Aorta (tissue), 5 donors: Measurements from ENCODE around the gene KCNK17. TPM values are rescaled to one million over a fixed set of nuclear protein-coding genes. Genes with fewer than 3 reads are reported as not detected.

Experiments
- ATAC-seq: fragments of 200-7000 bp; cut with Tn5 transposase; one replicate; pipeline ENCODE4 v1.9.1; 2022; ENCODE audit warnings: moderate library complexity; ENCODE audit not compliant: low FRiP score
- DNase-seq, 2 donors: peaks; one replicate each; pipeline ENCODE4 v3.0.0-alpha.2; 2020
- H3K27ac ChIP-seq, 2 donors: one replicate each; pipeline ENCODE4 v1.5.1; 2013; ENCODE audit warnings: low read length in 2 of 2, mild to moderate bottlenecking in 2 of 2, moderate library complexity in 2 of 2, control low read depth in 1 of 2, inconsistent platforms in 1 of 2, low read depth in 1 of 2
- H3K27me3 ChIP-seq, 2 donors: one replicate each; pipeline ENCODE4 v1.6.1; 2013; ENCODE audit warnings: control low read depth in 1 of 2, low read length in 1 of 2, mild to moderate bottlenecking in 1 of 2, moderate library complexity in 1 of 2; ENCODE audit not compliant: insufficient read depth in 2 of 2, control insufficient read depth in 1 of 2
- H3K36me3 ChIP-seq, 2 donors: one replicate each; pipeline ENCODE4 v1.6.1; 2013; ENCODE audit warnings: control low read depth in 1 of 2, low read length in 1 of 2, mild to moderate bottlenecking in 1 of 2; ENCODE audit not compliant: insufficient read depth in 2 of 2, control insufficient read depth in 1 of 2
- H3K4me1 ChIP-seq, 2 donors: one replicate each; pipeline ENCODE4 v1.6.1; 2013; ENCODE audit warnings: low read length in 2 of 2, control low read depth in 1 of 2, mild to moderate bottlenecking in 1 of 2, moderate library complexity in 1 of 2; ENCODE audit not compliant: insufficient read depth in 2 of 2, control insufficient read depth in 1 of 2
- H3K4me3 ChIP-seq, 2 donors: one replicate each; pipeline ENCODE4 v1.5.1; 2013; ENCODE audit warnings: low read length in 2 of 2, control low read depth in 1 of 2, mild to moderate bottlenecking in 1 of 2
- H3K9me3 ChIP-seq: one replicate; pipeline ENCODE4 v1.6.1; 2013; ENCODE audit warnings: mild to moderate bottlenecking, low read length; ENCODE audit not compliant: control insufficient read depth
- WGBS, 2 donors: extraction: QIAGEN DNeasy Blood & Tissue Kit; methylation state at CpG; one replicate each; pipeline ENCODE4 v1.1.7; 2013; 5-methylcytosine and 5-hydroxymethylcytosine counted together
- intact Hi-C, 2 donors: fragments of 100-400 bp; cut with DNase I; formaldehyde crosslinking; loops; one replicate each; pipeline versions ENCODE4 v1.14.2 to v1.15.0; 2022
- polyA plus RNA-seq, 2 donors: library from polyadenylated mRNA; stranded (reverse); fragments of 200-250 nt; gene quantifications; one replicate each; pipeline ENCODE4 v1.2.3, GENCODE V29; 2013
- total RNA-seq, 2 donors: library from RNA; stranded (reverse); fragmentation: NEBNext Ultra II Directional; extraction: Animal tissue kit (Norgen Biotek cat#: 25700); gene quantifications; one replicate each; pipeline ENCODE4 v1.2.1, GENCODE V29; 2021
- donor health status: healthy with polysubstance abuse.
- donor health status: Bipolar disorder and iron deficiency.
- donor health status: DM: no; HTN: no; CAD: no.
- donor health status: DM: no; HTN: no; CAD: no.
- donor health status: DM: yes; HTN: yes; CAD: no.

KCNK17 gene
- total and polyA plus RNA-seq, 4 donors = 1.6 to 12.8 (median 6.7) TPM

- ATAC-seq (peak; percentile 7), DNase-seq (peak; percentile 74 to 81)
- H3K4me1 ChIP-seq = no peaks in the 10 kb centered on the region
- peak overlapping the region in 1 of 2 donors; percentile 39 for H3K27ac ChIP-seq
- peak overlapping the region; percentile 14 to 15 for H3K4me3 ChIP-seq
- no peaks in the 10 kb centered on the region for H3K36me3 ChIP-seq
- H3K27me3 ChIP-seq = no peaks in the 10 kb centered on the region
- no peaks in the 10 kb centered on the region for H3K9me3 ChIP-seq
- 1 to 3% methylated on average over 45 of the region's 45 CpGs for WGBS, 2 donors
- intact Hi-C loops = no loop called here
Observed at GRCh38 chr6:39312912-39313525, 1.2 kb downstream of the KCNK17 start.

GRCh38 chr6:39310542-39310941 lies 3.7 kb downstream of the KCNK17 start:
- intact Hi-C loops = loop anchor here in 1 of 2 donors (2.0 kb wide), 1 partner anchor 222 kb away; no protein-coding TSS in a partner anchor
- ATAC-seq (no peak), DNase-seq (no peak)
- Histone ChIP-seq H3K36me3 (no peaks in the 10 kb centered on the region), H3K27ac (no peak overlapping the region), H3K27me3 (no peaks in the 10 kb centered on the region), H3K4me1 (no peaks in the 10 kb centered on the region), H3K9me3 (no peaks in the 10 kb centered on the region), H3K4me3 (no peak overlapping the region)
- 27 to 43% methylated on average over 4 of the region's 4 CpGs for WGBS, 2 donors

GRCh38 chr6:39309942-39310531 lies 4.2 kb downstream of the KCNK17 start:
- Histone ChIP-seq H3K27ac (no peak overlapping the region), H3K4me1 (no peaks in the 10 kb centered on the region), H3K4me3 (no peak overlapping the region), H3K27me3 (no peaks in the 10 kb centered on the region), H3K36me3 (no peaks in the 10 kb centered on the region), H3K9me3 (no peaks in the 10 kb centered on the region)
- intact Hi-C loops = loop anchor here (2.0 to 10.0 kb wide), 3 partner anchors 221 to 435 kb away; no protein-coding TSS in a partner anchor
- DNase-seq (peak; percentile 78 to 89), ATAC-seq (peak; percentile 78)
- 52 to 58% methylated on average over 7 of the region's 7 CpGs for WGBS, 2 donors

- H3K9me3 ChIP-seq = no peaks in the 10 kb centered on the region
- WGBS, 2 donors = 84 to 90% methylated on average over 3 of the region's 3 CpGs
- no peaks in the 10 kb centered on the region for H3K27me3 ChIP-seq
- no peak overlapping the region for H3K4me3 ChIP-seq
- intact Hi-C loops = loop anchor here (10.0 kb wide), 2 partner anchors 333 to 433 kb away; no protein-coding TSS in a partner anchor
- no peaks in the 10 kb centered on the region for H3K36me3 ChIP-seq
- H3K27ac ChIP-seq = no peak overlapping the region
- DNase-seq = no peak
- H3K4me1 ChIP-seq = no peaks in the 10 kb centered on the region
- no peak for ATAC-seq
Observed at GRCh38 chr6:39307462-39307861, 6.8 kb downstream of the KCNK17 start.

- Histone ChIP-seq H3K4me1 (no peaks in the 10 kb centered on the region), H3K27ac (no peak overlapping the region), H3K27me3 (no peaks in the 10 kb centered on the region), H3K9me3 (no peaks in the 10 kb centered on the region), H3K4me3 (no peak overlapping the region), H3K36me3 (no peaks in the 10 kb centered on the region)
- DNase-seq (no peak), ATAC-seq (no peak)
- intact Hi-C loops = loop anchor here (10.0 kb wide), 2 partner anchors 330 to 430 kb away; no protein-coding TSS in a partner anchor
Observed at GRCh38 chr6:39304951-39305350, 9.3 kb downstream of the KCNK17 start.

GRCh38 chr6:39303425-39304153 lies 10.6 kb downstream of the KCNK17 start:
- intact Hi-C loops = loop anchor here (1.0 to 10.0 kb wide), 3 partner anchors 137 to 429 kb away; no protein-coding TSS in a partner anchor
- no peak for DNase-seq
- ATAC-seq = no peak
- no peaks in the 10 kb centered on the region for H3K9me3 ChIP-seq
- H3K27me3 ChIP-seq = no peaks in the 10 kb centered on the region
- H3K27ac ChIP-seq = no peak overlapping the region
- no peaks in the 10 kb centered on the region for H3K4me1 ChIP-seq
- H3K36me3 ChIP-seq = no peaks in the 10 kb centered on the region
- H3K4me3 ChIP-seq = no peak overlapping the region
- WGBS, 2 donors = 85 to 86% methylated on average over 30 of the region's 30 CpGs

- Histone ChIP-seq H3K4me3 (no peak overlapping the region), H3K4me1 (no peaks in the 10 kb centered on the region), H3K27ac (no peak overlapping the region), H3K36me3 (no peaks in the 10 kb centered on the region), H3K27me3 (no peaks in the 10 kb centered on the region), H3K9me3 (no peaks in the 10 kb centered on the region)
- intact Hi-C loops = loop anchor here (1.0 to 10.0 kb wide), 3 partner anchors 137 to 428 kb away; no protein-coding TSS in a partner anchor
- ATAC-seq = peak; percentile 88
- WGBS, 2 donors = 9% methylated on average over 11 of the region's 11 CpGs
- DNase-seq = peak; percentile 88 to 95
Observed at GRCh38 chr6:39302669-39303424, 11.4 kb downstream of the KCNK17 start.

GRCh38 chr6:39302011-39302410 lies 12.2 kb downstream of the KCNK17 start:
- intact Hi-C loops = loop anchor here (10.0 kb wide), 2 partner anchors 327 to 427 kb away; no protein-coding TSS in a partner anchor
- no peak overlapping the region for H3K4me3 ChIP-seq
- DNase-seq (no peak), ATAC-seq (no peak)
- no peaks in the 10 kb centered on the region for H3K9me3 ChIP-seq
- no peaks in the 10 kb centered on the region for H3K36me3 ChIP-seq
- no peak overlapping the region for H3K27ac ChIP-seq
- WGBS, 2 donors = 82 to 86% methylated on average over 2 of the region's 2 CpGs
- H3K27me3 ChIP-seq = no peaks in the 10 kb centered on the region
- no peaks in the 10 kb centered on the region for H3K4me1 ChIP-seq
